H9 (cell line): ENCODE measurements around the gene RETREG3. TPM values are rescaled to one million over a fixed set of nuclear protein-coding genes. Genes with fewer than 3 reads are reported as not detected.

Source experiments
- DNase-seq: peaks from one replicate; pipeline ENCODE4 v3.0.0-alpha.2; 2017
- H2AFZ ChIP-seq: one replicate; pipeline ENCODE4 v1.6.1; 2013; ENCODE audit warnings: mild to moderate bottlenecking, low read length, control low read depth, moderate library complexity
- H2AK5ac ChIP-seq: 2 replicates; pipeline ENCODE4 v1.6.1; 2013; ENCODE audit warnings: low read length, control low read depth, mixed read lengths; ENCODE audit not compliant: insufficient read length
- H2BK120ac ChIP-seq: one replicate; pipeline ENCODE4 v1.6.1; 2013; ENCODE audit warnings: low read depth, mild to moderate bottlenecking, low read length, control low read depth, inconsistent platforms; ENCODE audit not compliant: poor library complexity, severe bottlenecking
- H2BK12ac ChIP-seq: 2 replicates; pipeline ENCODE4 v1.6.1; 2013; ENCODE audit warnings: low read length, control low read depth, mixed read lengths, low read depth; ENCODE audit not compliant: insufficient read length
- H2BK15ac ChIP-seq: 2 replicates; pipeline ENCODE4 v1.6.1; 2013; ENCODE audit warnings: low read depth, low read length, control low read depth
- H2BK20ac ChIP-seq: one replicate; pipeline ENCODE4 v1.6.1; 2013; ENCODE audit warnings: low read depth, mild to moderate bottlenecking, low read length, control low read depth, inconsistent platforms; ENCODE audit not compliant: poor library complexity, severe bottlenecking
- H2BK5ac ChIP-seq: 2 replicates; pipeline ENCODE4 v1.6.1; 2013; ENCODE audit warnings: low read length, control low read depth, mixed read lengths; ENCODE audit not compliant: insufficient read length
- H3K14ac ChIP-seq: 2 replicates; pipeline ENCODE4 v1.6.1; 2013; ENCODE audit warnings: low read length, control low read depth; ENCODE audit not compliant: insufficient read depth
- H3K18ac ChIP-seq: 2 replicates; pipeline ENCODE4 v1.6.1; 2013; ENCODE audit warnings: low read depth, mild to moderate bottlenecking, mixed read lengths, low read length, control low read depth; ENCODE audit not compliant: insufficient read length
- H3K23ac ChIP-seq: 2 replicates; pipeline ENCODE4 v1.6.1; 2013; ENCODE audit warnings: low read length, control low read depth, mixed read lengths, low read depth; ENCODE audit not compliant: insufficient read length
- H3K23me2 ChIP-seq: 2 replicates; pipeline ENCODE4 v1.6.1; 2013; ENCODE audit warnings: low read depth, mild to moderate bottlenecking, mixed read lengths, low read length, control low read depth; ENCODE audit not compliant: insufficient read length, poor library complexity, severe bottlenecking
- H3K27ac ChIP-seq: 2 replicates; pipeline ENCODE4 v1.5.1; 2013; ENCODE audit warnings: low read length, control low read depth, mixed read lengths, low read depth; ENCODE audit not compliant: insufficient read length
- H3K27me3 ChIP-seq: 2 replicates; pipeline ENCODE4 v1.6.1; 2013; ENCODE audit warnings: low read length, control low read depth, inconsistent platforms; ENCODE audit not compliant: insufficient read depth
- H3K4ac ChIP-seq: 2 replicates; pipeline ENCODE4 v1.6.1; 2013; ENCODE audit warnings: low read depth, mild to moderate bottlenecking, control low read depth, inconsistent platforms, low read length, moderate library complexity
- H3K4me1 ChIP-seq: 2 replicates; pipeline ENCODE4 v1.6.1; 2013; ENCODE audit warnings: low read length, control low read depth, inconsistent platforms; ENCODE audit not compliant: insufficient read depth
- H3K4me2 ChIP-seq: 2 replicates; pipeline ENCODE4 v1.6.1; 2013; ENCODE audit warnings: low read length, control low read depth, mixed read lengths; ENCODE audit not compliant: insufficient read length, insufficient read depth
- H3K56ac ChIP-seq: 2 replicates; pipeline ENCODE4 v1.6.1; 2013; ENCODE audit warnings: low read depth, mild to moderate bottlenecking, mixed read lengths, low read length, control low read depth; ENCODE audit not compliant: insufficient read length
- H3K79me1 ChIP-seq: 2 replicates; pipeline ENCODE4 v1.6.1; 2013; ENCODE audit warnings: low read depth, mild to moderate bottlenecking, moderate library complexity, low read length, control low read depth, inconsistent platforms; ENCODE audit not compliant: insufficient read depth, poor library complexity, severe bottlenecking
- H3K79me2 ChIP-seq: 2 replicates; pipeline ENCODE4 v1.6.1; 2013; ENCODE audit warnings: low read length, control low read depth, inconsistent platforms; ENCODE audit not compliant: insufficient read depth
- H3K9ac ChIP-seq: 2 replicates; pipeline ENCODE4 v1.6.1; 2013; ENCODE audit warnings: low read length, control low read depth, mixed read lengths; ENCODE audit not compliant: insufficient read length; ENCODE audit errors: extremely low read depth
- H3K9me3 ChIP-seq: one replicate; pipeline ENCODE4 v1.6.1; 2013; ENCODE audit warnings: low read depth, low read length, inconsistent platforms; ENCODE audit not compliant: control insufficient read depth
- H3T11ph ChIP-seq: one replicate; pipeline ENCODE4 v1.6.1; 2013; ENCODE audit warnings: mild to moderate bottlenecking, low read length, control low read depth, inconsistent platforms
- H4K20me1 ChIP-seq: one replicate; pipeline ENCODE4 v1.6.1; 2013; ENCODE audit not compliant: control insufficient read depth, insufficient read length, insufficient read depth
- H4K5ac ChIP-seq: 2 replicates; pipeline ENCODE4 v1.6.1; 2013; ENCODE audit warnings: low read depth, mild to moderate bottlenecking, mixed read lengths, low read length, control low read depth; ENCODE audit not compliant: insufficient read length
- H4K8ac ChIP-seq: replicated peaks from 2 replicates; pipeline ENCODE4 v1.6.1; 2013; ENCODE audit warnings: low read length, control low read depth, mixed read lengths, low read depth; ENCODE audit not compliant: insufficient read length
- H4K91ac ChIP-seq: 2 replicates; pipeline ENCODE4 v1.6.1; 2013; ENCODE audit warnings: low read depth, mild to moderate bottlenecking, moderate library complexity, mixed read lengths, low read length, control low read depth; ENCODE audit not compliant: insufficient read length
- H3K27ac Mint-ChIP-seq, 3 experiments: 2 replicates in 2 of 3; 3 replicates in 1 of 3; pipeline ENCODE4 v1.8.0; 2020 to 2021; ENCODE audit warnings: mixed read lengths in 3 of 3, mild to moderate bottlenecking in 1 of 3, moderate library complexity in 1 of 3
- H3K27me3 Mint-ChIP-seq: 2 replicates; pipeline ENCODE4 v1.8.0; 2021; ENCODE audit warnings: low read depth, mild to moderate bottlenecking, moderate library complexity, mixed read lengths
- H3K36me3 Mint-ChIP-seq, 3 experiments: 2 replicates in 2 of 3; 3 replicates in 1 of 3; pipeline ENCODE4 v1.8.0; 2020 to 2021; ENCODE audit warnings: low read depth in 3 of 3, mixed read lengths in 3 of 3; ENCODE audit not compliant: insufficient read depth in 1 of 3
- H3K4me1 Mint-ChIP-seq, 2 experiments: 2 replicates each; pipeline ENCODE4 v1.8.0; 2020; ENCODE audit warnings: mixed read lengths in 2 of 2
- H3K4me3 Mint-ChIP-seq, 2 experiments: 2 replicates in 1 of 2; 3 replicates in 1 of 2; pipeline ENCODE4 v1.8.0; 2020 to 2021; ENCODE audit warnings: mild to moderate bottlenecking in 2 of 2, mixed read lengths in 2 of 2, moderate library complexity in 1 of 2
- H3K9me3 Mint-ChIP-seq, 2 experiments: 2 replicates in 1 of 2; 3 replicates in 1 of 2; pipeline ENCODE4 v1.8.0; 2020; ENCODE audit warnings: mild to moderate bottlenecking in 2 of 2, mixed read lengths in 2 of 2, moderate library complexity in 1 of 2
- CTCF ChIP-seq: fragments of 200-600 bp; sonication (generic); conservative IDR thresholded peaks from 3 replicates; pipeline ENCODE4 v1.8.0; 2021; ENCODE audit warnings: antibody characterized with exemption, mild to moderate bottlenecking
- WGBS: extraction: QIAGEN DNeasy Blood & Tissue Kit; methylation state at CpG from one replicate; pipeline ENCODE4 v1.1.7; 2013; ENCODE audit warnings: missing lambda C conversion rate, low lambda C conversion rate, mixed read lengths; ENCODE audit not compliant: insufficient read length; ENCODE audit errors: extremely low coverage; 5-methylcytosine and 5-hydroxymethylcytosine counted together
- total RNA-seq: library from RNA; stranded (reverse); gene quantifications from 2 replicates; pipeline ENCODE4 v1.2.1, GENCODE V29; 2021

The RETREG3 gene
- total RNA-seq, 1 experiment from 2014 or later = 47.3 TPM

- peak; percentile 76 for TF ChIP-seq CTCF
These were observed 60.9 kb downstream of the RETREG3 start for GRCh38 chr17:42548070-42548837.

More at GRCh38 chr17:42548070-42548837, 60.9 kb downstream of the RETREG3 start:
- Histone ChIP-seq H3K4me1 (no peaks in the 10 kb centered on the region), H2AK5ac (no peak overlapping the region), H3K27me3 (no peaks in the 10 kb centered on the region), H2BK20ac (no peak overlapping the region), H4K5ac (no peak overlapping the region), H4K8ac (no peak overlapping the region), H2AFZ (no peak overlapping the region), H3K23ac (no peak overlapping the region), H3T11ph (no peak overlapping the region), H4K20me1 (no peaks in the 10 kb centered on the region), H4K91ac (no peak overlapping the region), H3K27ac (no peak overlapping the region), H3K56ac (no peak overlapping the region), H2BK15ac (no peak overlapping the region), H3K14ac (peak overlapping the region; percentile 85), H3K18ac (no peak overlapping the region), H3K79me1 (no peaks in the 10 kb centered on the region), H3K79me2 (no peaks in the 10 kb centered on the region), H3K23me2 (peaks cover 13% of the 10 kb centered on the region), H2BK5ac (no peak overlapping the region), H3K9ac (peak overlapping the region; percentile 20), H2BK120ac (no peak overlapping the region), H3K4me2 (peak overlapping the region; percentile 49), H3K9me3 (no peaks in the 10 kb centered on the region), H2BK12ac (no peak overlapping the region), H3K4ac (no peak overlapping the region)
- H3K27me3 Mint-ChIP-seq = peaks cover 9% of the 10 kb centered on the region; the same call in 1 of the 2 replicates
- peak overlapping the region; percentile 56 to 70 for H3K4me3 Mint-ChIP-seq
- peak; percentile 97 for DNase-seq
- peaks cover 0 to 5% (median 2%) of the 10 kb centered on the region in 3 experiments; a peak in 2 of 7 replicates for H3K36me3 Mint-ChIP-seq
- no peak overlapping the region for H3K27ac Mint-ChIP-seq
- no peaks in the 10 kb centered on the region for H3K9me3 Mint-ChIP-seq
- peaks cover 4 to 16% of the 10 kb centered on the region in 2 experiments for H3K4me1 Mint-ChIP-seq
- no CpG with 5 or more reads among the region's 74 CpGs for WGBS
